ENCODE measurements around the gene PLCB1. TPM values are rescaled to one million over a fixed set of nuclear protein-coding genes. Genes with fewer than 3 reads are reported as not detected.

The PLCB1 gene
- total RNA-seq, 1 experiment from 2014 or later: 6.0 TPM

DNA sequence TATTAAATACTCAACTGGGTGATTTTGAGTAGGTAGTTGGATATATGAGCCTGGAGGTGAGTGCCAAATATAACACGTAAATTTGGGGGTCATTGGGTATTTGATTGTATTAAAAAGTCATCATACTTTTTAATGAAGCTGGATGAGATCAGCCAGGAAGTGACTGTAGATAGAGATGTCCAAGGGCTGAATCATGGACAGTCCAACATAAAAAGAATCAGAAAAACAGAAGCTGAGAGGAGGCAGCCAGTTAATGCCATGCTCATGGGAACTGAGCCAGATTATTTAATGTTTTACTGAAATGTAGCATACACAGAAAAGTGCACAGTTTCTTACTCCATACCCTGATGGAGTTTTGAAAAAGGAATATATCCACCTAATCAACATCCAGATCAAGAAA is 501.3 kb downstream of the PLCB1 start:
- Mint-ChIP-seq H3K4me1 (ENCODE audit: low read depth, unreplicated experiment) (no peaks in the 10 kb centered on the region), H3K4me3 (ENCODE audit: low read depth, unreplicated experiment) (no peak overlapping the region), H3K36me3 (ENCODE audit: insufficient read depth, unreplicated experiment) (no peaks in the 10 kb centered on the region), H3K27me3 (ENCODE audit: unreplicated experiment) (peaks cover 12% of the 10 kb centered on the region), H3K27ac (ENCODE audit: unreplicated experiment) (no peak overlapping the region), H3K9me3 (ENCODE audit: low read depth, unreplicated experiment) (no peaks in the 10 kb centered on the region)
- CTCF ChIA-PET: no interaction called here
- intact Hi-C loops (cut with micrococcal nuclease; ENCODE audit: unreplicated experiment): no loop called here
- DNase-seq: no peak
- no TSS peak for BruUV-seq (replicated peaks)
- TF ChIP-seq, protein P1, sequence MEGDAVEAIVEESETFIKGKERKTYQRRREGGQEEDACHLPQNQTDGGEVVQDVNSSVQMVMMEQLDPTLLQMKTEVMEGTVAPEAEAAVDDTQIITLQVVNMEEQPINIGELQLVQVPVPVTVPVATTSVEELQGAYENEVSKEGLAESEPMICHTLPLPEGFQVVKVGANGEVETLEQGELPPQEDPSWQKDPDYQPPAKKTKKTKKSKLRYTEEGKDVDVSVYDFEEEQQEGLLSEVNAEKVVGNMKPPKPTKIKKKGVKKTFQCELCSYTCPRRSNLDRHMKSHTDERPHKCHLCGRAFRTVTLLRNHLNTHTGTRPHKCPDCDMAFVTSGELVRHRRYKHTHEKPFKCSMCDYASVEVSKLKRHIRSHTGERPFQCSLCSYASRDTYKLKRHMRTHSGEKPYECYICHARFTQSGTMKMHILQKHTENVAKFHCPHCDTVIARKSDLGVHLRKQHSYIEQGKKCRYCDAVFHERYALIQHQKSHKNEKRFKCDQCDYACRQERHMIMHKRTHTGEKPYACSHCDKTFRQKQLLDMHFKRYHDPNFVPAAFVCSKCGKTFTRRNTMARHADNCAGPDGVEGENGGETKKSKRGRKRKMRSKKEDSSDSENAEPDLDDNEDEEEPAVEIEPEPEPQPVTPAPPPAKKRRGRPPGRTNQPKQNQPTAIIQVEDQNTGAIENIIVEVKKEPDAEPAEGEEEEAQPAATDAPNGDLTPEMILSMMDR (IDR thresholded peaks at IDR 0.05; ENCODE audit: unreplicated experiment): no peak

DNA sequence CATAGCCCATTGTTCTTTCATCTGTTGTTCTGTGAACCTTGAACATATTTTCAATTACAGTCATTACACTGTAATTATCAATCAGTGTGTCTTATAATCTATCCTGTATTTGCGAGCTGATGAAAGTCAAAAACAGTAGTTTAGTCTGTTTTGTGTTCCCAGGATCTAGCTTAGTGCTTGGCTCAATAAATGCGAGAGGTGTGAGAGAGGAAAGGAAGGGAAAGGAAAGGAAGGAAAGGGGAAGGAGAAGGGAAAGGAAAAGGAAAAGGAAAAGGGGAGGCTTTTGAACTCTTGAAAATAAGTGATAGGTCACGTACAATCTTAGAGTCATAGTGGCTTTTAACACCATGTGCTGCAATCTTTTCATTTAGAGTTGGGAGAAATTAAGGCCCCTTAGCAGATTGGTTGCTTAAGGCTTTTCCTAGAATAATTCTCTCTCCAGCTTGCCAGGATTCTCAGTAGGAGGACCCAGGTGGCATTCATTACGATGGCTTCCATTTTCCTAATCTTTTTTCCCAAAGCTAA is 503.0 kb downstream of the PLCB1 start:
- TF ChIP-seq, protein P1 (IDR thresholded peaks at IDR 0.05; ENCODE audit: unreplicated experiment): no peak
- CTCF ChIA-PET: no interaction called here
- intact Hi-C loops (cut with micrococcal nuclease; ENCODE audit: unreplicated experiment): no loop called here
- Mint-ChIP-seq H3K27ac (ENCODE audit: unreplicated experiment) (no peak overlapping the region), H3K4me1 (ENCODE audit: low read depth, unreplicated experiment) (no peaks in the 10 kb centered on the region), H3K9me3 (ENCODE audit: low read depth, unreplicated experiment) (no peaks in the 10 kb centered on the region), H3K36me3 (ENCODE audit: insufficient read depth, unreplicated experiment) (no peaks in the 10 kb centered on the region), H3K4me3 (ENCODE audit: low read depth, unreplicated experiment) (no peak overlapping the region), H3K27me3 (ENCODE audit: unreplicated experiment) (peaks cover 12% of the 10 kb centered on the region)
- DNase-seq: no peak
- BruUV-seq (replicated peaks): no TSS peak

DNA sequence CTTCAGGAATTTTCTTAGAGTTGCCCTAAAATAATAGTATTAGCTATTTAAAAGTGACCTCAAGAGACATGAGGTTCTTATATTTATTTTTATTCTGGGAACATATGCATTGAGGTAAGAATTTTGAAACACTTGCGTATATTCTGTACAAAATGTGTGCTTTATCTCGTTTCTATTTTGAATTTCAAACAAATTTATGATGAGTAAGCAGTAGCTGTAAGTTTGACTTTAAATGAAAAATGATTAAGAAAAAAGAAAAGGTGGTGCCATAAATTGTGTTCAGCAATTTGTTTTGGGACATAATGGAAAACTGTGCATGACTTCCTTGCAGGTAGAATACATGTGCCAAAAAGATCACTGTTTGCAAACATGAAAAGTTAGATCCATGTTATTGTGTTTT is 503.8 kb downstream of the PLCB1 start:
- TF ChIP-seq, protein P1 (IDR thresholded peaks at IDR 0.05; ENCODE audit: unreplicated experiment): no peak
- BruUV-seq (replicated peaks): no TSS peak
- CTCF ChIA-PET: no interaction called here

DNA sequence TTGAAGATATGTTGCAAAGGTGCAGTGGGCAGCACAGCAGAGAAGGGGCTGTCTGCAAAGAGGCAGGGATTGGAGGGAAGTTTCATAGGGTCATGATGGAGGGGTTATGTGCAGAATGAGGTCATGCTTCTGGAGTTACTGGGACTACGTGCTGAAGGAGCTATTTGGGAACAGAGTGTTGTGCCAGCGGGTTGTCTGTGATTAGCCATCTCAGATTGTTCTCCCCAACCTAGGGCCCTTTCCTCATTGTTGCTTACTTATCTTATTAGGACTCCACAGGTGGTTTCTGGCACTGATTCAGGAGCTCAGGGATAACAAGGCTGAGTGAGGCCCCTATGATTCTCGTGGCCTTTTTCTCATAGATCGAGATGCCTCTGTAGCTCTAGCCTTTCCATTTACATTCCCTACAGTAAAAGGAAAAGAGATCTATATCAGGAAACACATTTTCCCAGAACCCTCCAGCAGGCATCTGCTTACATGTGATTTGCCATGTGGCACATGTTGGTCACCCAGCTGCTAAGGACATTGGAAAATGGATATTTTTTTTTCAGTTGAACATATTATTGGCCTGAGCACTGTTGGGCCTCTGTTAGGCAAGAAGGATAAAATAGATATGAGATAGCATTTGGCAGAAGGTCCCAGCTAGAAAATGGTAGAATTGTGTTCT is 507.2 kb downstream of the PLCB1 start:
- no peak overlapping the region for H3K27ac Mint-ChIP-seq (ENCODE audit: unreplicated experiment)
- no peaks in the 10 kb centered on the region for H3K4me1 Mint-ChIP-seq (ENCODE audit: low read depth, unreplicated experiment)
- H3K36me3 Mint-ChIP-seq (ENCODE audit: insufficient read depth, unreplicated experiment): no peaks in the 10 kb centered on the region
- intact Hi-C loops (cut with micrococcal nuclease; ENCODE audit: unreplicated experiment): no loop called here
- no peak for DNase-seq
- H3K27me3 Mint-ChIP-seq (ENCODE audit: unreplicated experiment): no peaks in the 10 kb centered on the region
- no TSS peak for BruUV-seq (replicated peaks)
- TF ChIP-seq, protein P1 (IDR thresholded peaks at IDR 0.05; ENCODE audit: unreplicated experiment): no peak
- CTCF ChIA-PET: no interaction called here
- no peak overlapping the region for H3K4me3 Mint-ChIP-seq (ENCODE audit: low read depth, unreplicated experiment)
- no peaks in the 10 kb centered on the region for H3K9me3 Mint-ChIP-seq (ENCODE audit: low read depth, unreplicated experiment)

More for the DNA sequence above, 503.8 kb downstream of the PLCB1 start:
- DNase-seq: no peak
- Mint-ChIP-seq H3K27ac (ENCODE audit: unreplicated experiment) (no peak overlapping the region), H3K36me3 (ENCODE audit: insufficient read depth, unreplicated experiment) (no peaks in the 10 kb centered on the region), H3K27me3 (ENCODE audit: unreplicated experiment) (peaks cover 12% of the 10 kb centered on the region), H3K4me3 (ENCODE audit: low read depth, unreplicated experiment) (no peak overlapping the region), H3K9me3 (ENCODE audit: low read depth, unreplicated experiment) (no peaks in the 10 kb centered on the region), H3K4me1 (ENCODE audit: low read depth, unreplicated experiment) (no peaks in the 10 kb centered on the region)
- intact Hi-C loops (cut with micrococcal nuclease; ENCODE audit: unreplicated experiment): no loop called here

Data from Calu3 (cell line).